Body of pancreas (tissue), 4 donors: ENCODE data around the gene NDUFS8. TPM values are rescaled to one million over a fixed set of nuclear protein-coding genes. Genes with fewer than 3 reads are reported as not detected.

Source experiments
- ATAC-seq: fragments of 150-250 bp; one replicate; pipeline ENCODE4 v1.9.1; 2016
- DNase-seq, 4 donors: peaks; one replicate each; pipeline ENCODE4 v3.0.0-alpha.2; 2019
- H3K27ac ChIP-seq, 4 donors: fragments of 200-600 bp; sonication (generic); 1 replicate in 3 of 4; 2 replicates in 1 of 4; pipeline versions ENCODE4 v1.5.1 to v1.6.1; 2016 to 2019; ENCODE audit warnings: mild to moderate bottlenecking in 1 of 4, mixed read lengths in 1 of 4, moderate library complexity in 1 of 4
- H3K27me3 ChIP-seq, 2 donors: fragments of 200-600 bp; sonication (generic); one replicate each; pipeline ENCODE4 v1.6.0; 2016; ENCODE audit warnings: mild to moderate bottlenecking in 1 of 2
- H3K36me3 ChIP-seq, 2 donors: fragments of 200-600 bp; sonication (generic); replicated peaks in 1 of 2; 2 replicates each; pipeline ENCODE4 v1.5.1; 2016; ENCODE audit warnings: low read depth in 2 of 2; ENCODE audit not compliant: insufficient read depth in 1 of 2
- H3K4me1 ChIP-seq: fragments of 200-600 bp; sonication (generic); one replicate; pipeline ENCODE4 v1.6.0; 2016
- H3K4me3 ChIP-seq, 2 donors: fragments of 200-600 bp; sonication (generic); 1 replicate in 1 of 2; 2 replicates in 1 of 2; pipeline ENCODE4 v1.5.1; 2016 to 2019
- H3K9me3 ChIP-seq, 3 donors: fragments of 200-600 bp; sonication (generic); 1 replicate in 2 of 3; 2 replicates in 1 of 3; pipeline ENCODE4 v1.5.1; 2016
- POLR2A ChIP-seq, 3 donors: fragments of 450-650 bp; IDR thresholded peaks; one replicate each; pipeline ENCODE4 v1.6.1; 2016; ENCODE audit warnings: antibody characterized with exemption in 3 of 3, mild to moderate bottlenecking in 2 of 3
- WGBS, 2 donors: methylation state at CpG; one replicate each; pipeline ENCODE4 v1.1.5; 2017; 5-methylcytosine and 5-hydroxymethylcytosine counted together
- intact Hi-C: fragments of 100-400 bp; cut with DNase I; formaldehyde crosslinking; loops from one replicate; pipeline ENCODE4 v1.15.1; 2023
- total RNA-seq, 2 donors: library from RNA; depleted of rRNA; stranded (reverse); fragments of >200 nt; gene quantifications; one replicate each; pipeline ENCODE4 v1.1.0, GENCODE V29; 2016
- TF ChIP-seq, protein P1 (sequence below), 7 experiments: fragments of 450-650 bp in 4 of 7; fragments of 200-600 bp in 3 of 7; sonication (generic) in 3 of 7; IDR thresholded peaks; one replicate each; pipeline ENCODE4 v1.5.1; 2016 to 2019; ENCODE audit warnings: antibody characterized with exemption in 7 of 7

The NDUFS8 gene
- total RNA-seq, 2 donors from 2014 or later: 108 to 109 TPM

DNA sequence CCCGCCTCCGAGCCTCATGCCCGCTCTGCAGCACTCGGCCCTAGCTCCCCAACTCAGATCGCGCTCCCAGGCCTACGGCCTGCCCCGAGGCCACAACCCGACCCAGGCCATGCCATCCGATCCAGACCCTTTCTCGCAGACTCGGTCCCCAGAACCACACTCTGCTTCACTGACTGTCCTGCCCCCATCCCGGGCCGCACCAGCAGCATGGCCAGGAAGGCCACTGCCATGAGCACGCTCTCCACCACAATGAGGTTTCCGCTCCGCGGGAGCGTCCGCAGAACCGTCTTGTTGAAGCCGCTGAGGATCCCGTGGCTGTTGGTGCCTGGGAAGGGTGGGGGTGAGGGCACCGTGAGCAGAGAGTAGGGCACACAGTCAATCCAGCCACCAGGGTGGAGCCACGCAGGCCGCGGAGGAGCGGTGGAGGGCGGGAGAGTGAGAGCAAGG, 33.0 kb upstream of the NDUFS8 start:
- no peak overlapping the region for H3K4me3 ChIP-seq
- H3K4me1 ChIP-seq: peaks cover 11% of the 10 kb centered on the region
- ATAC-seq (no peak), DNase-seq (no peak)
- TF ChIP-seq, protein P1, sequence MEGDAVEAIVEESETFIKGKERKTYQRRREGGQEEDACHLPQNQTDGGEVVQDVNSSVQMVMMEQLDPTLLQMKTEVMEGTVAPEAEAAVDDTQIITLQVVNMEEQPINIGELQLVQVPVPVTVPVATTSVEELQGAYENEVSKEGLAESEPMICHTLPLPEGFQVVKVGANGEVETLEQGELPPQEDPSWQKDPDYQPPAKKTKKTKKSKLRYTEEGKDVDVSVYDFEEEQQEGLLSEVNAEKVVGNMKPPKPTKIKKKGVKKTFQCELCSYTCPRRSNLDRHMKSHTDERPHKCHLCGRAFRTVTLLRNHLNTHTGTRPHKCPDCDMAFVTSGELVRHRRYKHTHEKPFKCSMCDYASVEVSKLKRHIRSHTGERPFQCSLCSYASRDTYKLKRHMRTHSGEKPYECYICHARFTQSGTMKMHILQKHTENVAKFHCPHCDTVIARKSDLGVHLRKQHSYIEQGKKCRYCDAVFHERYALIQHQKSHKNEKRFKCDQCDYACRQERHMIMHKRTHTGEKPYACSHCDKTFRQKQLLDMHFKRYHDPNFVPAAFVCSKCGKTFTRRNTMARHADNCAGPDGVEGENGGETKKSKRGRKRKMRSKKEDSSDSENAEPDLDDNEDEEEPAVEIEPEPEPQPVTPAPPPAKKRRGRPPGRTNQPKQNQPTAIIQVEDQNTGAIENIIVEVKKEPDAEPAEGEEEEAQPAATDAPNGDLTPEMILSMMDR (IDR thresholded peaks at IDR 0.05): no peak
- no peak for TF ChIP-seq POLR2A (IDR thresholded peaks at IDR 0.05)
- H3K27ac ChIP-seq: no peak overlapping the region
- 90 to 96% methylated on average over 29 of the region's 29 CpGs for WGBS, 2 donors
- no peaks in the 10 kb centered on the region for H3K9me3 ChIP-seq
- H3K27me3 ChIP-seq: no peaks in the 10 kb centered on the region
- H3K36me3 ChIP-seq: no peaks in the 10 kb centered on the region
- intact Hi-C loops: no loop called here

DNA sequence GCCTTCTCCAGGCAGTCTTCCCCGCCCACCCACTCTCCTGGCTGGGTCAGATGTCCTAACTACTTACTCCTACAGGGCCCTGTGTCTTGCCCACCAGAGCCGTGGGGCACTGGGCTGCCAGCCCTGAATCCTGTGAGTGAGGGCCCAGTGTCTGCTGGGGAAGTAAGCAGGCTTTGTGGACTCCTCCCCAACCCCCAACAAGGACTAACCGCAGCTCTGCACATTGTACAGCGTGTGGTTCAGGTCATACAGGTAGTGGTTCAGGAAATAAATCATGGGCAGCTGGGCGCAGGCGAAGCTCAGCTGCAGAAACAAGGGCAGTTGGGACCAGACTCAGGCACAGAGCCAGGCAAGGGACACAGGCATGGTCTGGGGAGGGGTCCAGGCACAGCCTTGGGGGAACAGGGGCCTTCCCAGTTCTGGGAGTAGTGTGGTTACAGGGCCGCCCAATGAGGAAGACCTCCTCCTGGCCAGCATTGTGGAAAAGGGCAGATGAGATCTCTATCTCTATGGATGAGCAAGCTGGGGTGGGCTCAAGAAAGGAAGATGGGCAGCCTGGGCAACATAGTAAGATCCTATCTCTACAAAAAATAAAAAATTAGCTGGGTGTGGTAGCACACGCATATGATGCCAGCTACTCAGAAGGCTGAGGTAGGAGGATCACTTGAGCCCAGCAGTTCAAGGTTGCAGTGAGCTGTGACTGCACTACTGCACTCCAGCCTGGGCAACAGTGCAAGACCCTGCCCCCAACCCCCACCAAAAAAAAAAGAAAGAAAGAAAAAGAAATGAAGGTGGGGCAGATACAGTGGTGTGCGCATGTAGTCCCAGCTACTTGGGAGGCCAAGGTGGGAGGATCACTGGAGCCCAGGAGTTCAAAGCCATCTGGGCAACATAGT, 32.1 kb upstream of the NDUFS8 start:
- no peak for ATAC-seq
- 89 to 96% methylated on average over 7 to 9 of the region's 9 CpGs for WGBS, 2 donors
- peaks cover 16% of the 10 kb centered on the region for H3K4me1 ChIP-seq
- no peak overlapping the region for H3K27ac ChIP-seq
- no peak for TF ChIP-seq POLR2A (IDR thresholded peaks at IDR 0.05)
- H3K27me3 ChIP-seq: no peaks in the 10 kb centered on the region
- H3K4me3 ChIP-seq: no peak overlapping the region
- no peaks in the 10 kb centered on the region for H3K9me3 ChIP-seq
- intact Hi-C loops: no loop called here
- no peak for DNase-seq
- H3K36me3 ChIP-seq: no peaks in the 10 kb centered on the region

DNA sequence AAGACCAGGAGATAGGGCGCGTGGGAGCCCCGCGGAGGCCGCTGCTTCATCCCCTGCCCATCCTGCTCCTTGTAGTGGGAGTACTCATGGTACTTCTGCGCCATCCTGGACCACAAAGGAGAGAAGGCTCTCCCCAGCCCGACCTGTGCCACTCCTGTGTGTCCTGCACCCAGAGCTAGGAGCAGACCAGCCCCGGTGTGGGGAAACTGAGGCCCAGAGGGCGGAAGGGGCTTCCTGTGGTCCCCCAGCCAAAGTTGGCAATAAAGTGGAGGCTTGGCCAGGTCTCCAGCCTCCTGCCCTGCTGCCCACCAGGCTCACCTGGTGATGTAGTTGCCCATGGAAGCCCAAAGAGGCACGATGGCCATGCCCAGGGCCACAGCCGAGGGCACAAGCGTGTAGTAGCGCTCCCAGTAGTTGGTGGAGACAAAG, 31.3 kb upstream of the NDUFS8 start:
- H3K4me3 ChIP-seq: no peak overlapping the region
- TF ChIP-seq POLR2A (IDR thresholded peaks at IDR 0.05): no peak
- WGBS, 2 donors: 91 to 95% methylated on average over 12 to 13 of the region's 13 CpGs
- intact Hi-C loops: no loop called here
- H3K4me1 ChIP-seq: peaks cover 14% of the 10 kb centered on the region
- H3K27ac ChIP-seq: no peak overlapping the region
- ATAC-seq (no peak), DNase-seq (no peak)
- H3K27me3 ChIP-seq: no peaks in the 10 kb centered on the region
- no peaks in the 10 kb centered on the region for H3K9me3 ChIP-seq
- no peaks in the 10 kb centered on the region for H3K36me3 ChIP-seq

DNA sequence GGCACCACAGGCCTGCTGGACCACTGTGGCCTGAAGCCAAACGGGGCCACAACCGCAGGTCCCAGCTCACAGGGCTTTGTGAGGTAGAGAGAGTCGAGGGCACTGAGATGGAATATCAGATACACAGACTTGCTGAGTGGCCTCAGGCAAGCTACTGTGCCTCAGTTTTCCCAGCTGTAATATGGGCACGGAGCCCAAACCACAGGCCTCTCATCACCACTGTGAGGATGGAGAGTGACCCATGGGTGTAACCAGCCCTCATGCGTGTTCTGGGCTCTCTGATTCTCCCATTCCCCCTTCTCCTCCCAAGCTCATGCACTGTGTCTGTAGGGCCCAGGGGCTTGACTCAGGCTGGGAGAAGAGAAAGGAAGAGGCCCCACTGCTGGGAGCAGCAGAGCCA, 30.8 kb upstream of the NDUFS8 start:
- no peak for ATAC-seq
- intact Hi-C loops: no loop called here
- 87 to 92% methylated on average over 5 of the region's 5 CpGs for WGBS, 2 donors
- H3K9me3 ChIP-seq: no peaks in the 10 kb centered on the region
- H3K4me3 ChIP-seq: no peak overlapping the region
- no peaks in the 10 kb centered on the region for H3K27me3 ChIP-seq
- peaks cover 19% of the 10 kb centered on the region for H3K4me1 ChIP-seq
- H3K27ac ChIP-seq: no peak overlapping the region
- no peak for TF ChIP-seq POLR2A (IDR thresholded peaks at IDR 0.05)
- TF ChIP-seq, protein P1 (IDR thresholded peaks at IDR 0.05): no peak
- no peak for DNase-seq
- no peaks in the 10 kb centered on the region for H3K36me3 ChIP-seq

DNA sequence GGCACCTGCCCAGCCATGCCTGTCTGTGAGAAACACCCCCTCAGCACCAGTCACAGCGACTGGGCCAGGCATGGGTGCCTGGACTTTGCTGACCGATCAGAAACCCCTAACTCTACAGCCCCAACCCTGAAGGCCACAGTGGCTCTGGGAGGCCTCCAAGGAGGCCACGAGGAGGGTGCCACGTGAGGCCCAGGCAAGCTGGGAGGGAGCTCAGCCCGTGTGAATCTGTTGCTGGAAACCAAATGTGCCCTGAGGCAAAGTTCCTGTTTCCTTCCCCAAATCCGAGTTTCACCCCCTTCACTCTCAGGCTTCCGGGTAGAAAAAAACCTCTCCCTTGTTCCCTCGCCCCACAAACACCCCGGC, 27.9 kb upstream of the NDUFS8 start:
- H3K9me3 ChIP-seq: no peaks in the 10 kb centered on the region
- 52 to 70% methylated on average over 7 to 8 of the region's 9 CpGs for WGBS, 2 donors
- peak overlapping the region in 1 of 4 donors; percentile 76 for H3K27ac ChIP-seq
- intact Hi-C loops: no loop called here
- DNase-seq (peak in 1 of 4 donors; percentile 41), ATAC-seq (no peak)
- no peak overlapping the region for H3K4me3 ChIP-seq
- no peaks in the 10 kb centered on the region for H3K36me3 ChIP-seq
- H3K4me1 ChIP-seq: peaks cover 15% of the 10 kb centered on the region
- H3K27me3 ChIP-seq: no peaks in the 10 kb centered on the region
- TF ChIP-seq, protein P1 (IDR thresholded peaks at IDR 0.05): no peak
- no peak for TF ChIP-seq POLR2A (IDR thresholded peaks at IDR 0.05)
